Measurements from ENCODE around the gene OLFML3.

- TF ChIP-seq SIN3A (IDR thresholded peaks at IDR 0.05; ENCODE audit: borderline replicate concordance, insufficient read depth, low read length) (no peak), POLR2AphosphoS5 (IDR thresholded peaks at IDR 0.05; ENCODE audit: low read depth, low read length) (no peak), TAF1 (IDR thresholded peaks at IDR 0.05; ENCODE audit: borderline replicate concordance, insufficient read depth, low read length) (no peak), REST (IDR thresholded peaks at IDR 0.05; ENCODE audit: insufficient read depth in 1 of 2, low read depth in 2 of 2, low read length in 2 of 2) (no peak), FOXP2 (optimal IDR thresholded peaks at IDR 0.05; ENCODE audit: borderline replicate concordance, extremely low read depth, extremely low read length, insufficient read depth) (no peak)
Observed at GRCh38 chr1:113982949-113983348, 3.7 kb downstream of the OLFML3 start.

All from PFSK-1 (cell line).